Activated CD8-positive, alpha-beta T cell treated with anti-CD3 and anti-CD28 coated beads for 36 hours (primary cell): ENCODE measurements around the gene ZNF280D. TPM values are rescaled to one million over a fixed set of nuclear protein-coding genes. Genes with fewer than 3 reads are reported as not detected.

Source experiments
- ATAC-seq: fragments of 200-7000 bp; cut with Tn5 transposase; one replicate; pipeline ENCODE4 v1.10.0; 2021; ENCODE audit warnings: mild to moderate bottlenecking, moderate library complexity
- CTCF ChIA-PET: fragments of 350-600 bp; sonication (Branson Sonifier 250); formaldehyde crosslinking; loops from one replicate; lab custom pipeline; 2021; ENCODE audit warnings: antibody characterized with exemption; lab: Charles Lee
- POLR2A ChIA-PET: fragments of 350-600 bp; sonication (Branson Sonifier 250); formaldehyde crosslinking; loops from one replicate; lab custom pipeline; 2021; ENCODE audit warnings: antibody characterized with exemption; lab: Charles Lee
- DNase-seq: peaks from one replicate; pipeline ENCODE4 v3.0.0-alpha.2; 2020
- H3K27ac Mint-ChIP-seq: one replicate; pipeline ENCODE4 v1.8.0; 2021; ENCODE audit warnings: mild to moderate bottlenecking, mixed read lengths
- H3K27me3 Mint-ChIP-seq: one replicate; pipeline ENCODE4 v1.8.0; 2021; ENCODE audit warnings: mixed read lengths
- H3K36me3 Mint-ChIP-seq: one replicate; pipeline ENCODE4 v1.8.0; 2021; ENCODE audit warnings: low read depth, mixed read lengths
- H3K4me1 Mint-ChIP-seq: one replicate; pipeline ENCODE4 v1.8.0; 2021; ENCODE audit warnings: low read depth, mixed read lengths
- H3K4me3 Mint-ChIP-seq: one replicate; pipeline ENCODE4 v1.8.0; 2021; ENCODE audit warnings: mild to moderate bottlenecking, moderate library complexity, mixed read lengths
- H3K9me3 Mint-ChIP-seq: one replicate; pipeline ENCODE4 v1.8.0; 2021; ENCODE audit warnings: mixed read lengths
- CTCF ChIP-seq: fragments of 200-600 bp; IDR thresholded peaks from one replicate; pipeline ENCODE4 v1.8.0; 2022; ENCODE audit warnings: antibody characterized with exemption, mild to moderate bottlenecking
- intact Hi-C: fragments of 100-400 bp; cut with micrococcal nuclease; formaldehyde crosslinking; loops from one replicate; pipeline ENCODE4 v1.10.0; 2022
- total RNA-seq, 2 experiments: library from RNA; stranded (reverse); gene quantifications; one replicate each; pipeline ENCODE4 v1.2.3, GENCODE V29; 2021

ZNF280D gene
- total RNA-seq, 2 experiments from 2014 or later, result 16.2 to 17.0 TPM

GRCh38 chr15:56739474-56739873, 6.2 kb upstream of the ZNF280D start:
- no peak overlapping the region for H3K4me3 Mint-ChIP-seq
- CTCF ChIA-PET, result interaction anchor here (0.7 to 0.9 kb wide), 3 partner anchors 16 to 399 kb away, joined by 3 read pairs; no protein-coding TSS in a partner anchor
- peaks cover 2% of the 10 kb centered on the region for H3K9me3 Mint-ChIP-seq
- intact Hi-C loops, result no loop called here
- H3K4me1 Mint-ChIP-seq, result no peaks in the 10 kb centered on the region
- TF ChIP-seq CTCF, result no peak
- H3K27me3 Mint-ChIP-seq, result peaks cover 8% of the 10 kb centered on the region
- H3K27ac Mint-ChIP-seq, result no peak overlapping the region
- no peak for DNase-seq
- no peaks in the 10 kb centered on the region for H3K36me3 Mint-ChIP-seq
- no peak for ATAC-seq
- POLR2A ChIA-PET, result no interaction called here

GRCh38 chr15:56737791-56738190, 4.5 kb upstream of the ZNF280D start:
- H3K4me1 Mint-ChIP-seq, result no peaks in the 10 kb centered on the region
- H3K4me3 Mint-ChIP-seq, result no peak overlapping the region
- H3K27me3 Mint-ChIP-seq, result peaks cover 4% of the 10 kb centered on the region
- no peaks in the 10 kb centered on the region for H3K36me3 Mint-ChIP-seq
- no peak for DNase-seq
- intact Hi-C loops, result no loop called here
- peaks cover 4% of the 10 kb centered on the region for H3K9me3 Mint-ChIP-seq
- CTCF ChIA-PET, result interaction anchor here (0.8 to 1.2 kb wide), 3 partner anchors 10 to 132 kb away, joined by 3 read pairs; no protein-coding TSS in a partner anchor
- no peak for TF ChIP-seq CTCF
- POLR2A ChIA-PET, result no interaction called here
- no peak overlapping the region for H3K27ac Mint-ChIP-seq
- ATAC-seq, result no peak

GRCh38 chr15:56736881-56737707, 3.8 kb upstream of the ZNF280D start:
- CTCF ChIA-PET, result interaction anchor here (1.2 kb wide), 1 partner anchor 12 kb away, joined by 3 read pairs; no protein-coding TSS in a partner anchor
- POLR2A ChIA-PET, result no interaction called here
- no peak for ATAC-seq

GRCh38 chr15:56736308-56736707, 3.0 kb upstream of the ZNF280D start:
- H3K9me3 Mint-ChIP-seq, result peaks cover 4% of the 10 kb centered on the region
- CTCF ChIA-PET, result no interaction called here
- no peak overlapping the region for H3K4me3 Mint-ChIP-seq
- intact Hi-C loops, result no loop called here
- POLR2A ChIA-PET, result no interaction called here
- DNase-seq, result no peak
- ATAC-seq, result no peak
- H3K4me1 Mint-ChIP-seq, result peaks cover 9% of the 10 kb centered on the region
- no peaks in the 10 kb centered on the region for H3K36me3 Mint-ChIP-seq
- no peak overlapping the region for H3K27ac Mint-ChIP-seq
- TF ChIP-seq CTCF, result no peak
- peaks cover 2% of the 10 kb centered on the region for H3K27me3 Mint-ChIP-seq

More at GRCh38 chr15:56736881-56737707, 3.8 kb upstream of the ZNF280D start:
- no peak overlapping the region for H3K4me3 Mint-ChIP-seq
- H3K36me3 Mint-ChIP-seq, result no peaks in the 10 kb centered on the region
- no peak for TF ChIP-seq CTCF
- peaks cover 1% of the 10 kb centered on the region for H3K4me1 Mint-ChIP-seq
- intact Hi-C loops, result no loop called here
- peaks cover 3% of the 10 kb centered on the region for H3K27me3 Mint-ChIP-seq
- peaks cover 4% of the 10 kb centered on the region for H3K9me3 Mint-ChIP-seq
- no peak for DNase-seq
- H3K27ac Mint-ChIP-seq, result no peak overlapping the region

GRCh38 chr15:56735589-56735988, 2.3 kb upstream of the ZNF280D start:
- H3K27me3 Mint-ChIP-seq, result peaks cover 1% of the 10 kb centered on the region
- H3K4me1 Mint-ChIP-seq, result peaks cover 16% of the 10 kb centered on the region
- H3K27ac Mint-ChIP-seq, result no peak overlapping the region
- H3K36me3 Mint-ChIP-seq, result peaks cover 2% of the 10 kb centered on the region
- intact Hi-C loops, result no loop called here
- DNase-seq (no peak), ATAC-seq (no peak)
- no peak for TF ChIP-seq CTCF
- H3K4me3 Mint-ChIP-seq, result no peak overlapping the region
- ChIA-PET CTCF (no interaction called here), POLR2A (no interaction called here)
- H3K9me3 Mint-ChIP-seq, result peaks cover 4% of the 10 kb centered on the region
